ENCODE data around the gene SEZ6L2.

SEZ6L2 gene

GRCh38 chr16:29841631-29842030 lies 57.7 kb downstream of the SEZ6L2 start:
- TF ChIP-seq, protein P1, sequence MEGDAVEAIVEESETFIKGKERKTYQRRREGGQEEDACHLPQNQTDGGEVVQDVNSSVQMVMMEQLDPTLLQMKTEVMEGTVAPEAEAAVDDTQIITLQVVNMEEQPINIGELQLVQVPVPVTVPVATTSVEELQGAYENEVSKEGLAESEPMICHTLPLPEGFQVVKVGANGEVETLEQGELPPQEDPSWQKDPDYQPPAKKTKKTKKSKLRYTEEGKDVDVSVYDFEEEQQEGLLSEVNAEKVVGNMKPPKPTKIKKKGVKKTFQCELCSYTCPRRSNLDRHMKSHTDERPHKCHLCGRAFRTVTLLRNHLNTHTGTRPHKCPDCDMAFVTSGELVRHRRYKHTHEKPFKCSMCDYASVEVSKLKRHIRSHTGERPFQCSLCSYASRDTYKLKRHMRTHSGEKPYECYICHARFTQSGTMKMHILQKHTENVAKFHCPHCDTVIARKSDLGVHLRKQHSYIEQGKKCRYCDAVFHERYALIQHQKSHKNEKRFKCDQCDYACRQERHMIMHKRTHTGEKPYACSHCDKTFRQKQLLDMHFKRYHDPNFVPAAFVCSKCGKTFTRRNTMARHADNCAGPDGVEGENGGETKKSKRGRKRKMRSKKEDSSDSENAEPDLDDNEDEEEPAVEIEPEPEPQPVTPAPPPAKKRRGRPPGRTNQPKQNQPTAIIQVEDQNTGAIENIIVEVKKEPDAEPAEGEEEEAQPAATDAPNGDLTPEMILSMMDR (IDR thresholded peaks at IDR 0.05; ENCODE audit: low read depth, low read length), result no peak
- Histone ChIP-seq H3K4me3 (ENCODE audit: low read depth, low read length) (no peak overlapping the region), H3K36me3 (no peaks in the 10 kb centered on the region), H3K27me3 (no peaks in the 10 kb centered on the region), H3K9me3 (no peaks in the 10 kb centered on the region), H3K4me1 (no peaks in the 10 kb centered on the region)
- DNase-seq, result no peak

DNA sequence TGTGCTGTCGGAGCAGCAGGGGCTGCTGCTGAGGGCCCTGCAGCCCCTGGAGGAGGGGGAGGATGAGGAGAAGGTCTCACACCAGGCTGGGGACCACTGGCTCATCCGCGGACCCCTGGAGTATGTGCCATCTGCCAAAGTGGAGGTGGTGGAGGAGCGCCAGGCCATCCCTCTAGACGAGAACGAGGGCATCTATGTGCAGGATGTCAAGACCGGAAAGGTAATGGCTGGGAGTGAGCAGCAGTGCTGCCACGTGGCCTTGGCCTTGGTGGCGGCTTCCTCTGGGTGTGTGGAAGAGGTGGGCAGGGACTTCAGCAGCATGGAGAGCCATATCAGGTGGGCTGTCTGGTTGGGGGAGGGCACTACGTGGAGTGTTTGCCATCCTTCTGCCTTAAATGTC lies 59.1 kb downstream of the SEZ6L2 start:
- Histone ChIP-seq H3K9me3 (no peaks in the 10 kb centered on the region), H3K27me3 (no peaks in the 10 kb centered on the region), H3K4me3 (ENCODE audit: low read depth, low read length) (no peak overlapping the region), H3K4me1 (no peaks in the 10 kb centered on the region), H3K36me3 (no peaks in the 10 kb centered on the region)
- DNase-seq, result no peak
- TF ChIP-seq, protein P1 (IDR thresholded peaks at IDR 0.05; ENCODE audit: low read depth, low read length), result no peak

DNA sequence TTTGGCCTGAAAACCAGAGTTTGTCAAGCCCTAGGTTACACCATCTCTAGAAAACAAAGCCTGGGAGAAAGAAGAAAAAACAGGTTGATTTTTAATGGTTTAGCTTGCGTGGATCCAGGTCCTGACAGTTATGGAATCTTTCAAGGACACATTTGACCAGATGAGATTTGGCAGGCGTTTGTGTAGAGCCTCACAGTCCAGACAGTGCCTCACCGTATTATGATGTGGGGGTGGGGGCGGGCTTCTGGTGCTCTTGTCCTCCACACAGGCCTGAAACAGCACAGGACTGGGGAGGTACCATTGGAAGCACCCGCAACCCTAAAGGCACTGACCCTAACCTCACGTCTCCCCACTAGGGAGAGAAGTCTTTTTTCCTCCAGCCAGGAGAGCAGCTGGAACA lies 59.5 kb downstream of the SEZ6L2 start:
- Histone ChIP-seq H3K4me3 (ENCODE audit: low read depth, low read length) (no peak overlapping the region), H3K9me3 (no peaks in the 10 kb centered on the region), H3K36me3 (no peaks in the 10 kb centered on the region), H3K27me3 (no peaks in the 10 kb centered on the region), H3K4me1 (no peaks in the 10 kb centered on the region)
- DNase-seq, result no peak
- TF ChIP-seq, protein P1 (IDR thresholded peaks at IDR 0.05; ENCODE audit: low read depth, low read length), result no peak

DNA sequence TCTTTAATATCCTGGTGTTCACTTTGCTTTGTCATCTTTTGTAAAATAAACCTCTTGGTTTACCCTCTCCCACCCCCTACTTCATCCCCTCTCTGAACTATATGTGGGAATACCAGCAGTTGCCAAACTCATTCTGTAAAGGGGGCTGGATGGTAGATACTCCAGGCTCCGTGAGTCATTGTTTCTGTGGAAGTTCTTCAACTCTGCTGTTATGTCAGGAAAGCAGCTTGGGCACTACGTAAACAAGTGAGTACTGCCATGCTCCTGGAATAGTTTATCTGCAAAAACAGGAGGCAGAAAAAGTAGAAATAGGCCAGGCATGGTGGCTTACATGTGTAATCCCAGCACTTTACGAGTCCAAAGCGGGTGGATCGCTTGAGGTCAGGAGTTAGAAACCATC lies 61.5 kb downstream of the SEZ6L2 start:
- TF ChIP-seq, protein P1 (IDR thresholded peaks at IDR 0.05; ENCODE audit: low read depth, low read length), result no peak
- Histone ChIP-seq H3K27me3 (no peaks in the 10 kb centered on the region), H3K36me3 (no peaks in the 10 kb centered on the region)

GRCh38 chr16:29836623-29837022 lies 62.7 kb downstream of the SEZ6L2 start:
- no peak for DNase-seq
- Histone ChIP-seq H3K27me3 (no peaks in the 10 kb centered on the region), H3K9me3 (no peaks in the 10 kb centered on the region), H3K4me3 (ENCODE audit: low read depth, low read length) (no peak overlapping the region), H3K36me3 (no peaks in the 10 kb centered on the region), H3K4me1 (no peaks in the 10 kb centered on the region)
- TF ChIP-seq, protein P1 (IDR thresholded peaks at IDR 0.05; ENCODE audit: low read depth, low read length), result no peak

More for the DNA sequence above, 61.5 kb downstream of the SEZ6L2 start:
- DNase-seq, result no peak
- H3K9me3 ChIP-seq, result no peaks in the 10 kb centered on the region
- no peak overlapping the region for H3K4me3 ChIP-seq (ENCODE audit: low read depth, low read length)
- H3K4me1 ChIP-seq, result no peaks in the 10 kb centered on the region

- H3K27me3 ChIP-seq, result no peaks in the 10 kb centered on the region
- TF ChIP-seq, protein P1 (IDR thresholded peaks at IDR 0.05; ENCODE audit: low read depth, low read length), result no peak
- H3K4me1 ChIP-seq, result no peaks in the 10 kb centered on the region
- no peaks in the 10 kb centered on the region for H3K9me3 ChIP-seq
- DNase-seq, result no peak
- H3K4me3 ChIP-seq (ENCODE audit: low read depth, low read length), result no peak overlapping the region
- no peaks in the 10 kb centered on the region for H3K36me3 ChIP-seq
Observed at GRCh38 chr16:29835926-29836325, 63.4 kb downstream of the SEZ6L2 start.
